Mucosa of rectum (tissue), 2 donors: Measurements from ENCODE around the gene CCDC149.

Experiments
- H3K27ac ChIP-seq, 2 donors: one replicate each; pipeline ENCODE4 v1.7.0; 2013; ENCODE audit warnings: inconsistent platforms in 2 of 2, low read depth in 2 of 2, low read length in 2 of 2
- H3K27me3 ChIP-seq, 2 donors: one replicate each; pipeline ENCODE4 v1.7.0; 2013; ENCODE audit warnings: low read length in 2 of 2; ENCODE audit not compliant: control insufficient read depth in 2 of 2, insufficient read depth in 2 of 2
- H3K36me3 ChIP-seq, 2 donors: one replicate each; pipeline ENCODE4 v1.7.0; 2013; ENCODE audit warnings: low read length in 2 of 2; ENCODE audit not compliant: control insufficient read depth in 2 of 2, insufficient read depth in 2 of 2
- H3K4me1 ChIP-seq, 2 donors: one replicate each; pipeline ENCODE4 v1.7.0; 2013; ENCODE audit warnings: low read length in 2 of 2, mild to moderate bottlenecking in 1 of 2; ENCODE audit not compliant: control insufficient read depth in 2 of 2, insufficient read depth in 2 of 2
- H3K4me3 ChIP-seq, 2 donors: one replicate each; pipeline ENCODE4 v1.7.0; 2013; ENCODE audit warnings: low read length in 2 of 2
- H3K9ac ChIP-seq, 2 donors: one replicate each; pipeline ENCODE4 v1.7.0; 2013; ENCODE audit warnings: low read length in 2 of 2, low read depth in 1 of 2, mild to moderate bottlenecking in 1 of 2
- H3K9me3 ChIP-seq, 2 donors: one replicate each; pipeline ENCODE4 v1.7.0; 2013; ENCODE audit warnings: low read length in 2 of 2; ENCODE audit not compliant: control insufficient read depth in 2 of 2
- donor health status: healthy.
- donor health status: Normal muscosa, but diverticular disease.

The CCDC149 gene

GRCh38 chr4:24933684-24934275, 20.9 kb upstream of the CCDC149 start:
- no peak overlapping the region for H3K4me3 ChIP-seq
- no peaks in the 10 kb centered on the region for H3K9me3 ChIP-seq
- no peaks in the 10 kb centered on the region for H3K4me1 ChIP-seq
- no peaks in the 10 kb centered on the region for H3K36me3 ChIP-seq
- no peaks in the 10 kb centered on the region for H3K27me3 ChIP-seq
- no peak overlapping the region for H3K9ac ChIP-seq
- no peak overlapping the region for H3K27ac ChIP-seq

- Histone ChIP-seq H3K9ac (no peak overlapping the region), H3K4me3 (no peak overlapping the region), H3K27me3 (no peaks in the 10 kb centered on the region), H3K4me1 (no peaks in the 10 kb centered on the region), H3K36me3 (no peaks in the 10 kb centered on the region), H3K9me3 (no peaks in the 10 kb centered on the region), H3K27ac (no peak overlapping the region)
Observed at GRCh38 chr4:24932515-24933225, 19.8 kb upstream of the CCDC149 start.

GRCh38 chr4:24930151-24930550, 17.3 kb upstream of the CCDC149 start:
- Histone ChIP-seq H3K36me3 (no peaks in the 10 kb centered on the region), H3K9ac (no peak overlapping the region), H3K4me3 (no peak overlapping the region), H3K27me3 (no peaks in the 10 kb centered on the region), H3K27ac (no peak overlapping the region), H3K9me3 (no peaks in the 10 kb centered on the region), H3K4me1 (no peaks in the 10 kb centered on the region)

- no peak overlapping the region for H3K9ac ChIP-seq
- no peaks in the 10 kb centered on the region for H3K9me3 ChIP-seq
- no peak overlapping the region for H3K4me3 ChIP-seq
- no peak overlapping the region for H3K27ac ChIP-seq
- no peaks in the 10 kb centered on the region for H3K27me3 ChIP-seq
- H3K36me3 ChIP-seq = no peaks in the 10 kb centered on the region
- H3K4me1 ChIP-seq = no peaks in the 10 kb centered on the region
Observed at GRCh38 chr4:24928708-24929107, 15.9 kb upstream of the CCDC149 start.

GRCh38 chr4:24927049-24927448, 14.2 kb upstream of the CCDC149 start:
- H3K9me3 ChIP-seq = no peaks in the 10 kb centered on the region
- H3K36me3 ChIP-seq = no peaks in the 10 kb centered on the region
- no peak overlapping the region for H3K4me3 ChIP-seq

GRCh38 chr4:24924309-24924781, 11.5 kb upstream of the CCDC149 start:
- Histone ChIP-seq H3K4me1 (no peaks in the 10 kb centered on the region), H3K9ac (no peak overlapping the region), H3K9me3 (no peaks in the 10 kb centered on the region), H3K4me3 (no peak overlapping the region), H3K27ac (no peak overlapping the region), H3K36me3 (no peaks in the 10 kb centered on the region), H3K27me3 (no peaks in the 10 kb centered on the region)

More at GRCh38 chr4:24927049-24927448, 14.2 kb upstream of the CCDC149 start:
- Histone ChIP-seq H3K27ac (no peak overlapping the region), H3K27me3 (no peaks in the 10 kb centered on the region), H3K4me1 (no peaks in the 10 kb centered on the region), H3K9ac (no peak overlapping the region)

GRCh38 chr4:24923550-24923949, 10.7 kb upstream of the CCDC149 start:
- Histone ChIP-seq H3K9me3 (no peaks in the 10 kb centered on the region), H3K9ac (no peak overlapping the region)

GRCh38 chr4:24923002-24923401, 10.2 kb upstream of the CCDC149 start:
- H3K4me1 ChIP-seq = no peaks in the 10 kb centered on the region
- H3K9ac ChIP-seq = no peak overlapping the region
- H3K27me3 ChIP-seq = no peaks in the 10 kb centered on the region
- H3K9me3 ChIP-seq = no peaks in the 10 kb centered on the region
- no peak overlapping the region for H3K27ac ChIP-seq
- no peak overlapping the region for H3K4me3 ChIP-seq
- no peaks in the 10 kb centered on the region for H3K36me3 ChIP-seq

More at GRCh38 chr4:24923550-24923949, 10.7 kb upstream of the CCDC149 start:
- H3K36me3 ChIP-seq = no peaks in the 10 kb centered on the region
- H3K4me3 ChIP-seq = no peak overlapping the region
- no peaks in the 10 kb centered on the region for H3K27me3 ChIP-seq
- H3K4me1 ChIP-seq = no peaks in the 10 kb centered on the region
- no peak overlapping the region for H3K27ac ChIP-seq

- Histone ChIP-seq H3K27ac (no peak overlapping the region), H3K9ac (no peak overlapping the region), H3K4me1 (no peaks in the 10 kb centered on the region), H3K27me3 (no peaks in the 10 kb centered on the region), H3K36me3 (no peaks in the 10 kb centered on the region), H3K9me3 (no peaks in the 10 kb centered on the region), H3K4me3 (no peak overlapping the region)
Observed at GRCh38 chr4:24922416-24922815, 9.6 kb upstream of the CCDC149 start.

GRCh38 chr4:24921491-24921890, 8.6 kb upstream of the CCDC149 start:
- Histone ChIP-seq H3K27ac (no peak overlapping the region), H3K36me3 (no peaks in the 10 kb centered on the region), H3K4me1 (no peaks in the 10 kb centered on the region), H3K9ac (no peak overlapping the region), H3K4me3 (no peak overlapping the region), H3K9me3 (no peaks in the 10 kb centered on the region), H3K27me3 (no peaks in the 10 kb centered on the region)
